Putamen (tissue), 1 donor: ENCODE results near the gene LONP1.
"Not testable (repeated sequence)": the region's sequence is repeated elsewhere in the genome, so short reads cannot be mapped to it uniquely, and the experiment has no call there.

Source experiments
- DNase-seq: peaks from one replicate; pipeline ENCODE4 v3.0.0-alpha.2; 2016; ENCODE audit warnings: low spot score

The LONP1 gene

DNA sequence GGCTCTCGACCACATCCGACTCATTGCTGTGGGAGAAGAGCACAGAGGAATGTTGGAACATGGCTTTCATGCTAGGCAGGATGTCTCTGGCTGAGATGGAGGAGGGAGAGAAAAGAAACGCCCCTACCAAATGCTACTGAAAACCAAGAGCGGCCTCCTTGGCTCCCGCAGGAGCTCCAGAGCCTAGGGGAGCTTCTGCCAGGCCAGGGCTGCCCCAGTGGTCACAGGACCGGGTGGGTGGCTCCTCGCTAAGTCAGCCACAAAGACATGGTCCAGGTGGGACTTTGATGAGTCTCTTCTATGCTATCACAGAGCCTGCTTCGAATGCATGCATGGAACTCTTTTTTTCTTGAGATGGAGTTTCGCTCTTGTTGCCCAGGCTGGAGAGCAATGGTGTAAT lies 6.7 kb downstream of the LONP1 start:
- no peak for DNase-seq

DNA sequence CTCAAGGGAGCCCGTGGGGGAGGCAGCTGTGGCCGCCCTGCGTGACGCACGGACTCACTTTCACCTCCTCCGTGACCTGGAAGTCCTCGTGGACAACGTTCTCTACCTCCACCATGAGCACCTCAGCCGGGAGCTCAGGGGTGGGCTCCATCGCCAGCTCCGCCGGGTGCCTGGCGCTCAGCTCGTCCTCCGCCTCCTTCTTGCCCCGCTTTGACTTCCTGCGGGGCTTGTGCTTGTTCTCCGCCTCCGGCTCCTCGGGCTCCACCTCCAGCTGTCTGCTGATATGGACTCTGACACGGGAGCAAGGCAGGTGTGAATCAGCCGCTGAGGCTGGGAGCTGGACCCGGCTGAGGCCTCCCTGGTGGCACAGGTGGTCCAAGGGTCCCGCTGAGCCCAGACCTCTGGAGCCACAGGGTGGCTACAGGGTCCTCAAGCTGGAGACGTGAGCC lies 8.2 kb downstream of the LONP1 start:
- no peak for DNase-seq

DNA sequence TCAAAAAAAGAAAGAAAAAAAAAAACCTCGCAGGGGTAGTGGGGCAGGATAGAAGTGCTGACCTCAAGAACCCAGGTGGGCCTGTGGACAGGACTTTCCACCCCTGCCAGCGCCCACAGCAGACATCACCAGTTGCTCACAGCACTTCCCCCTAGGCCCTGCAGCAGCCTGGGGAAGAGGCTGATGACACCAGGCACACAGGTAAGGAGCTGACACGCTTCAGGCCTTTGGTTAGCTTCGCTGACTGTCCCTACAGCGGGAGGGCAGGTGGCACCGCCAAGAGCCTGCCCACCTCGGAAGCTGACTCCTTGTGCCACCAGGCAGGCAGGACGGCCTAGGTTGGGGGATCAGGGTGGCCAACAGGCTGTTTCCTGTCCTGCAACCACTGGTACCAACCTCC lies 8.9 kb downstream of the LONP1 start:
- DNase-seq = no peak

DNA sequence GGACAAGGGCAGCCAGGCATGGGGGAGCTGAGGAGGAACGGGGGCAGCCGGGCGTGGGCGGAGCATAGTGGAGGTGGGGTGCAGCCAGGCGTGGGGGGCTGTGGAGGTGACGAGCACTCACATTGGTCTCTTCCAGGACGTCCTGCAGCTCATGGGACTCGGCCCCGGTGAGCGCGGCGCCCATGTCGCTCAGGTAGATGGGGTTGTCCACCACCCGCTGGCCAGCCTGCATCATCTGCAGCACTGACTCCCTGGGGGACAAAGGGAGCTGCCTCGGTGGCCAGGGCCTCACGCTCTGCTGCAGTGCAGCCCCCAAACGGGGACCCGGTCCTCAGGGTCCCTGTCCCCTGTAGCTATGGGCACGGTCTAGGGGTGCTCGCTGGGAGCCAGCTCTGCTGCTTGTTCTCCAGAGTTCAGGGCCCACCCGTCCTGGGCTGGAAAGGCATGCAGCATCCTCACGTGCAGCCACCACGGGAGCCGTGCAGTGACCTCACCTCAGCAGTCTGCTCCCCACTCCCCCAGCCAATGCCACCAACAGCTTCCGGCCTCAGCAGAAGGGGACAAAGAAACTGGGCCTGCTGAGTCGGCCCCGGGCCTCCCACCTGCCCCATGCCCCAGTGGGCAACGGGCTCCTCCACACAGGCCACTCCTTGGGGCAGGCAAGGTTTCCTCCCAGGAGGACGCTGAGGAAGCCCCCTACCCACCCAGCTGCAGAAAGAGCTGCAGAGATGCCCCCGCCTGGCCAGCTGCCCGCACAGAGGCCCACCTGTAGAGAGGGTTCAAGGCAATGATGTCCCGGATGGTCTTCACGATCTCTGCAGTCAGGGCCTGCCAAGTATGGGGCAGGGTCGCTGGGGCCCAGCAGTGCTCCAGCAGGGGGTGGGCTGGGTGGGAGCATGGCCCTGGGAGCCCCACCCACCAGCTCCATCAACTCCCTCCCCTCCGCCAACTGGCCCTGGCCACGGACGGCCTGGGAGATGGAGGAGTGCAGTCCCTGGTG lies 12.1 kb downstream of the LONP1 start:
- DNase-seq = no peak

DNA sequence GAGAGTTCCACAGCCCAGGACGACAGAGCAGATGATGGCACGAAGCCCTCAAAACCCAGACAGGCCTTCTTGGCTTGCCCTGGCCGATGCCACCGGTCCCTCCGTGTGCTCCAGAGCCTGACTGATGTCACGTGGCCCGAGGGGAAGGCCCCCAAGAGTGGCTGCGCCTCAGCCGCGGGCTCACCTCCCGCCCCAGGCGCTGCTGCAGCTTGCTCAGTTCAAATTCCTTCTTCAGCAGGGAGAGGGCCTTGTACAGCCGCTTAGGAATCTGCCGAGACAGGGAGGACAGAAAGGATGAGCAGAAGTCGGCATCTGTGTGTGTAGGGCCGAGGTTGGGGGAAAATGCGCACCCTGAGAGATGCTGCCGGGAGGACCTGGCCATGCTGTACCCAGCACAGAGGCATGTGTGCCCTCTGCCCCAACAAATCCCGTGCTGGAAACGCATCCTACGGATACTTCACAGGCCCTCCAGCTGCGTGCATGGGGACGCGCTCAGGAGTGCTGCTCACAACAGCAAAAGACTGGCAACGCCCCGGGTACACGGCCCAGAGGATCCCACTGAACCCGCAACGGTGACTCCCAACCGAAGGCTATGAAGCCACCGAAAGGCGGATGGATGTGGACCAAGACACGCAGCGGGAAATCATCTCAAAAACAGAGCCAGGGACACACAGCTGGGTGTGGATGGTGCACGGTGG lies 12.9 kb downstream of the LONP1 start:
- DNase-seq = no peak

DNA sequence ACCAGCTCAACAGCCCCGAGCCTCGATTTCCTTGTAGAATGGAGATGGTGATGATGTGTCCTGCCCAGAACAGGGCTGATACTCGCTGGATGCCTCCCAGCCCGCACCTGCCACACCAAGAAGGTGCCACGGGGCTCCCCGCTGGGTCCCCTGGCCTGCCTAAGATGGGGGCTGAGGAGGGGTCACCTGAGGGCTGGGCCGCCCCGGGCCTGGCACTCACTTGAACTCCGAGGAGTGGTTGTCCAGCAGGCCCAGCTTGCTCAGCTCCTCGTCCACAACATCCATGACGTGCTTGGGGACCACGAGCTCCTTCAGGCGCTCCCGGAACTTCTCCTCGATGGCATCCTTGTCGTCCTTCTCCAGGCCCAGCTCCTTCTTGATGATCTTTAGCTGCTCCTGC lies 14.4 kb downstream of the LONP1 start:
- no peak for DNase-seq

DNA sequence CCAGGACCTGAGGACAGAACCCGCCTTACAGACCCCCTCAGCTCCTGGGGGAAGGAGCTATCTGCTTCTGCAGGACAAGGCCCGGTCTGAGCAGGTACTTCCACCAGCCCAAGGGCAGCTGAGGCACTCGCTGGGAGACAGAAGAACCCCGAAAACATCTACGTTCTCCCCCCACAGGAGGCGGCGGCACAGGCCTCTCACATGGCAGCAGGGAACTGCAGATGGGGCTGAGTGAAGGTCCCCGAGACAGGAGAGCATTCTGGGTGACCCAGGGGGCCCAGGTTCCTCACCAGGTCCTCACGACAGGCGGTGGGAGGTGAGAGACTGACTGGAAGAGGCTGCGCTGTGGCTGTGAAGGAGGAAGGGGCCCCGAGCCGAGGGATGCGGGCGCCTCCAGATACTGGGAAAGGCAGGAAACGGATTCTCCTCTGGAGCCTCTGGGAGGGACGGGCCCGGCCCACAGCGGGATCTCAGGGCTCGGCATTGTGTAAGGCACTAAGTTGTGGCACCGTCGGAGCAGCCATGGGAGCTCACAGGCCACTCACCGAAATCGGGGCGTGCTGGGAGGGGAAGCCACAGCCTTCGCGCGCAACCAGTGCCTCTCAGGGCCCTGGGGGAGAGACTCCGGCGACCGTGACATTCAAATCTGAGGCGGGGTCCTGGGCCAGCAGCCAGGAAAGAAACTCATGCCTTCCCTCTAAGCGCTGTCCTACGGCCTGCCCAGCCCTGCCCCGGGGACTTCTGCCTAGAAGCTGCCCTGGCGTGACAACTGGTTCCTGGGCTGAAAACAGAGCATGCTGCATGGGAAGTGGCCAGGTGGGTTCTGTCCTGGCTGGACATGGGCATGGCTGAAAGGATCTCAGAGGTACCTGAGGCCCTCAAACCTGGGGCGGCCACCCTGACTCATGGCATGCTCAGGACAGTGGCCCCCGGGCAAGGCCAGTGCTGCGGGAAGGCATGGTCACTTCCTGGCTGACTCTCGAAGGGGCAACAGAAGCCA lies 15.8 kb downstream of the LONP1 start:
- no peak for DNase-seq

DNA sequence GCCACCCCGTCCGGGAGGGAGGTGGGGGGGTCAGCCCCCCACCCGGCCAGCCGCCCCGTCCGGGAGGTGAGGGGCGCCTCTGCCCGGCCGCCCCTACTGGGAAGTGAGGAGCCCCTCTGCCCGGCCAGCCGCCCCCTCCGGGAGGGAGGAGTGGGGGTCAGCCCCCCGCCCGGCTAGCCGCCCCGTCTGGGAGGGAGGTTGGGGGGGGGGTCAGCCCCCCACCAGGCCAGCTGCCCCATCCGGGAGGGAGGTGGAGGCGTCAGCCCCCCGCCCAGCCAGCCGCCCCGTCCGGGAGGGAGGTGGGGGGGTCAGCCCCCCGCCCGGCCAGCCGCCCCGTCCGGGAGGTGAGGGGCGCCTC lies 17.9 kb downstream of the LONP1 start:
- DNase-seq = not testable (repeated sequence)

DNA sequence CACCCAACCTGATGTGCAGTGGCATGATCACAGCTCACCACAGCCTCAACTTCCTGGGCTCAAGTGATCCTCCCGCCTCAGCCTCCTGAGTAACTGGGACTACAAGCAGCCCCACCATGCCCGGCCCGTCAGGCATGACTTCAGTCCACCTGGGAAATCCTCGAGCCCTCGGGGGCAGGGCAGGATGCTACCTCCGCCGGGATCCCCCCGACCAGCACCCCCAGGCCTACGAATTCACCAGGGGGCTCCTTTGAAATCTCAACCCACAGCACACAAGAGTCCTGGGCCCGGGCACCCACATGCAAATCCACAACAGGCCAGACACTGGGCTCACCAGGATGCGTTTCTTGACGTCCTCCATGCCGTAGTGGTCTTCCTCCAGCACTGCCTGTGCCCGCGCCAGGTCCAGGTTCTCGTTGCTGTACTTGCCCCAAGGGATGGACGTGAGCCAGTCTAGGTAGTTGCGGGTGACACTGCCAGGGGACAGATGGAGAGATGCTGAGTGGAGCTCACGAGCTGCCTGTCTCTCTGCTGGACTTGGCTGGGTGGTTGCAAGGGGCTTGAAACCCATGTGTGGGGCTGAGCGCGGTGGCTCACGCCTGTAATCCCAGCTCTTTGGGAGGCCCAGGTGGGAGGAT lies 19.4 kb downstream of the LONP1 start:
- no peak for DNase-seq

DNA sequence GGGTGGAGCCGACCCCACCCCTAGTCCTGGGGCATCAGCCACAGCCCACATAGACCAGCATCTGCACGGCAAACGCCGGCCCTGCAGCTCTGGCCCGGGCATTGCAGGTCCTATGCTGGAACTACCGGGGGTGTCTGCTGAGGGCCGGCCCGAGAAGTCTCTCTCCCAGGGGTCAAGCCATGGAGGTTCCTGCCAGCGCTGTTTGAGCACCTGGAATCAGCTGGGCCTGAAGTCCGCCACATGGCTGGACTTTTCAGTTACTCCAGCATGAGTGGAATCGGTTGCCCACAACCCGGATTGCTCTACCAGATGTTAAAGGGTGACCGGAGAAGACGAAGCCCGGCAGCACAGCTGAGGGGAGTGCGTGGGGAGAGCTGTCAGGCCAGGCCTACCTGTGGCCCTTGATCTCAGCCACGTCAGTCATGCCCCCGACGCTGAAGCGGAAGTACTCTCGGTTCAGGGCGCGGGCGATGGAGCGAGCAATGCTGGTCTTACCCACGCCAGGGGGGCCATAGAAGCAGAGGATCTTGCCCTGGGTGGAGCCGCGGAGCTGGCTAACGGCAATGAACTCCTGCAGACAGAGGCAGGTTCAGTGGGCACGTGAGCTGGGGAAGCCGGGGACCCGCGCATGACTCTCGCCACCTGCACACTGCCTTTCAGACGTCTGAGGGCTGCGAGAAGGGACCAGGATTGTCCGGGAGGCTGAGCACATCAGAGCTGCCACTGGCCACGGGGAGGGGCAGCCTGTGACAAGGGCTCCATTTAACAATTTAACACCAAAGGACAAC lies 21.1 kb downstream of the LONP1 start:
- DNase-seq = no peak

DNA sequence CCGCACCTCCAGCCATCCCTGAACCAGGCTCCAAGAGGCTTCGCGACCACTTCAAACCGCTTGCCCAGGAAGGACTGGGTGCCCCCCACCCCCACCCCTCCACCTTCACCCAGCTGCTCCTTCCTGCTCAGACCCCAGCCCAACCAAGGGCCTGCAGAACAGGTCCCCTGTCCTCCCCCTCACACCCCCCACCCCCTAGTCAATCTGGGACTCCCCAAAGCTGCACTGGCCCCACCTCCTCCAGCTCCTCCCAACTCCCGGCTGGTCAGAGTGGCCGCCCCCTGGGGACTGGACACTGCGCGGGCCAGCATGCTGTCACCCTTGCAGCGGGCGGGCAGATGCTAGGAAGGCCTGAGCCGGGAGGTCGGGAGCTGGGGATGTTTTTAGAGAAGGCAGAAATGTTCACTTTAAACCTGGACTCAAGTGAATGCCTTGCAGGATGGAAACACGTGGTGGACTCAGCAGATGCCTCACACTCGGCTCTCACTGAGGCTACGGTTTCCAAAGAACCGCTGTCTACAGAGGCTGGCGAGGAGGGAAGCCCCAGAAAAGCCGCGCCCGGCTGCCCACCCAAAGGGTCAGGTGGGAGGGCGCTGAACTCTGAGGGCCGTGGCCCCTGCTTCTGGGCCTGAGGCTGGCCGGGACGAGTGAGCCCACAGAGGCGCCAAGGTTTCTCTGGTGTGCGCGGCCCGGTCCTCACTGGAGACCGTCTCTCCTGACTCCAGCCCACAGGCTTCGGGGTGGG lies 21.9 kb downstream of the LONP1 start:
- no peak for DNase-seq

DNA sequence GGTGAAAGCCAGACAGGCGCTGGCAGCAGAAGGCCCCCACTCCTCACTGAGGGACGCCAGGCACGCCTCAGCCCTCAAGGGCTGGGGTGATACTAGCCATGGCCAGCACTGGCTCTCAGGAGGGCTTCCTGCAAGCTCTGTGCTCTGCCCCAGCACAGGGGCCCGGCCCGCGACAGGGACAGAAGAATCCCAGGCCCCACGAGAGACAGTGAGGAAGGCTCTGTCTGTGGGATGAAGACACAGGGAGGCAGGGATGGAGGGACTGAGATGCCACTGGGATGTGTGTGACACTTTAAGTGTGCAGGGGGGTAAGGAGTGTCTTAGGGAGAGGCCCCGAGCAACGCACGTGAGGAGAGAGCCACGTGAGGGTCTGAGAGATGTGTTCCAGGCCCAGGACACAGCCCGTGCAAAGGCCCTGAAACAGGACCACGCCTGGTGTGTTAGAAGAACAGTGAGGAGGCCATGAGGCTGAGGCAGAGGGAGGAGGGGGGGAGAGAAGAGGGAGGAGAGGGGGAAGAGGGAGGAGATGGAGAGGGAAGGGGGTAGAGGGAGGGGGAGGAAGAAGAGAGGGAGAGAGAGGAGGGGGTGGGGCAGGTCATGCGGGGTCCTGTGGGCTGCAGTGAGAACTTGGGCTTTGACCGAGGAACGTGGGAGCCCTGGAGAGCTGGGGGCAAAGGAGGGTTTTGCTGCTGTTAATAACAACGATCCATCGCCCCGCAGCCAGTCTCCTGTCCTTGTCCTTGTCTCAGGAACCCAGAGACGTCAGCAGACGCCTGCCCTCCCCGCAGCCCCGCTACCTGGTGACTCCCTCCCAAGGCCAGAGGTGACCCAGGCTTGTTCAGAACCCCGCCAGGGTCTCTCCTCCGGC lies 22.7 kb downstream of the LONP1 start:
- DNase-seq = no peak

DNA sequence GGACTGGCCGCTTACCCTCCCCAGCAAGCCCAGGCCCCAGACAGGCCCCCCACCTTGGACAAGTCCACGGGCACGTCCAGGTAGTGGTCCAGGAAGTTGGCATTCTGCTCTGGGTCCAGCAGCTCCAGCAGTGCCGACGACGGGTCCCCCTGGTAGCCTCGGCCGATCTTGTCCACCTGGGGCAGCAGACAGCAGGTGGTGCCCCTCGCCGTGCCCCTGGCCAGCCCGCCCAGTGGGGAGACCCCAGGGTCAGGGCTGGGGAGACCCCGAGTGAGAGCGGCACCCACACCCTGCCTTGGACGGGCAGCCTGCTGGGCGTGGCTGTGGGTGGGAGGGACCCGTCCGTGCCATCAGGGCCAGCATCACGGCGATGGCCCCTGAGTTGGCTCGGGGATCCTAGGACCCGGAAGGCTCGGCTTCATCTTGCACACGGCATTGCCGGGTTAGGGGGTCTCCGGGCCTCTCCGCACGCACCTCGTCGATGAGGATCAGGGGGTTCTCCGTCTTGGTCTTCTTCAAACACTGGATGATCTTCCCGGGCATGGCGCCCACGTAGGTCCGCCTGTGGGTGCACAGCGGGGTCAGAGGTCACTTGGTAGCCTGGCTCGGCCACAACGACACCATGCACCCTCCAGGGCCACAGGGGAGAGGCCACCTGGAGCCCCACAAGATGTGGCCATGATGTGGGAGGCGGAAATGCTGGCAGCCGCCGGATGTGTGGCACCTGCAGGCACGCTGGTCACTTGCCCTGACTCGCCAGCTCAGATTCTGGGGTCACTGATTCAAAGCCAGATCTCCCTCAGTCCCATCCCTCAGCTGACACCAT lies 23.5 kb downstream of the LONP1 start:
- no peak for DNase-seq

DNA sequence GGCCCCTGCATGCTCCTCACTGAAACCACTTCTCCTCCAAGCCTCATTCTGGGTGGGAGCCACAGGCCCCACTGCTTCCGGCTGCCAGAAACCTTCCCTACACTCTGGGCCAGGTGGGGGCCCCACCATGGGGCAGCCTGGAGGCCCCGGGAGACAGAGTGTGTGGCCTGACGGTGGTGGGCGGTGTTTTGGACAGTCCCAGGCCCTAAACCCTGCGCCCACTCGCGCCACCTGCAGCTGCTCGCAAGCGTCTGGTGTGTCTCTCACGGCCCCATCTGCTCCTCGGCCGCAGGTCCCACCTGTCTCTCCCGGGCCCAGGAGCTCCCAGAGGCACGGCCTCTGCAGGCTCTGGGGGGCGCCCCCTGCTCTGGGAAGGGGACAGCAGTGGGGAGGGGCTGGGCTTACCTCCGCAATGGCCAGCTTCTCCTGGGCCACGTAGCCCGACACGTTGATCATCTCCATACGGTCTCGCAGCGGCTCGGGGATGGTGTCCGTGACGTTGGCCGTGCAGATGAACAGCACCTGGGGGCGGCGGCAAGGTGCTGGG lies 24.2 kb downstream of the LONP1 start:
- no peak for DNase-seq

DNA sequence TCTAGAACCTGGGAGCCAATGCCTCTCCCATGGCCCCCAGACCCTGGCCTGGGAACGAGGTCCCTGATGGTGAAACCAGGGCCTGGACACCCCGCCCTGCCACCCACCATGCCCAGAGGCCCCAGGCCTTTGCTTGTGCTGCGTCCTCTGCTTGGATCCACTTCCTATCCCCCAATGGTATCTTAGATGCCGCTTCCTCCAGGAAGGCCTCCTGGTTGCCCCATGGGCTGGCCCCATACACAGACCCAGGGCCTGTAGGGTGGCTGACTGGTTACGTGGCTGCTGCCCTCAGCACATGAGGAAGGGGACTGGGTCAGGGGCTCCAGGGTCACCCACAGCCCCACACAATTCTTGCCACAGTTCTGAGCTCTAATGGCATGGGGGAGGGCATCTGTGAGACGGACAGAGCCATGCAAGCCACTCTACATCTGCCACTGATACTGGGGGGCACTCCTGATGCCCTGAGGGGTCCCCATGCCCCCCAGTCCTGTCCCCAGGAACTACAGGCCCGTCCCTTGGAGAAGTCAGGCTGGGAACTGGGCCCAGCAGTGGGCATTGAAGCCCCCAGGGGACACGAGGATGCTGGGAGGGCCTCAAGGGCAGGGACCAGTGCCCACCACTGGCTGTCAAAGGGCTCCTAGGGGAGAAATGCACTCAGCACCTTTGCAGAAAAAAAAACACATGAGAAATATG lies 24.8 kb downstream of the LONP1 start:
- no peak for DNase-seq

DNA sequence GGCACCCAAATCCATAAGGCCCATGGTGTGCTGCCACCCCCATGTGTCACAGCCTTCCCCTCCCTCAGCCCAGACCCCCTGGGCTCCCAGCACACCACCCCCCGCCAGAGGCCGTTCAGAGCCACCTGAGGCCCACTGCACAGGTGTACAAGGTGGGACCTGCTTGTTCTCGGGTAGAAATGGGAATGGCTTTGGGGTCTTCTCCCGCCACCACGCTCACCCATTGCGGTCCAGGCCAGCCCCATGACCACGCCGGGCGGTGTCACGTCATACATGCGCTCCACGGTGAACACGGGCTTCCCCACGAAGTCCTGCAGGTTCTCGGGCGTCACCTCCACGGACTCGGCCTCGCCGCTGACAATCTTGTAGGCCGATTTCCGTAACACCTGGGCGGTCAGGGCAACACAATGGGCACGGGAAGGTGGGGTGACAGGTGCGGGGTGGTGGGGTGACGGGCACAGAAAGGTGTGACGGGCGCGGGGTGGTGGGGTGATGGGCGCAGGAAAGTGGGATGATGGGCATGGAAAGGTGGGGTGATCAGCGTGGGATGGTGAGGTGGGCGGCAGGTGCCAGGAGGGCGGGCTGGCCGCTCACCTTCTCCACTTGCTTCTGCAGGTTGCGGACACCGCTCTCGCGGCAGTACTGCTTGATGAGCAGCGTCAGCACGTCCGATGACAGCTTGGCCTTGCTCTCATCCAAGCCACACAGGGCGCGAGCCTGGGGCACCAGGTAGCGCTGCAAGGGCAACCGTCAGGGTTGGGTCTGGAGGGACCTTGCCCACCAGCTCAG lies 25.6 kb downstream of the LONP1 start:
- no peak for DNase-seq
